HG03108 (cell line): ENCODE data around the gene ATE1.
"Not testable (repeated sequence)": the region's sequence is repeated elsewhere in the genome, so short reads cannot be mapped to it uniquely, and the experiment has no call there.

Experiments used
- ATAC-seq: cut with Tn5 transposase; IDR thresholded peaks from one replicate; pipeline ENCODE4 v1.9.1; 2021; ENCODE audit warnings: moderate library complexity; ENCODE audit not compliant: unreplicated experiment

The ATE1 gene

GRCh38 chr10:121930268-121931085, 2.6 kb upstream of the ATE1 start:
- not testable (repeated sequence) for ATAC-seq

GRCh38 chr10:121929585-121930267, 1.9 kb upstream of the ATE1 start:
- ATAC-seq: not testable (repeated sequence)

GRCh38 chr10:121928528-121928884, 675 bp upstream of the ATE1 start:
- peak; percentile 7 for ATAC-seq

- ATAC-seq: peak; percentile 30
These were observed 452 bp downstream of the ATE1 start for GRCh38 chr10:121927318-121927840.

GRCh38 chr10:121926671-121927317, 1.0 kb downstream of the ATE1 start:
- ATAC-seq: no peak

- ATAC-seq: no peak
These were observed 1.7 kb downstream of the ATE1 start for GRCh38 chr10:121926157-121926556.

- no peak for ATAC-seq
These were observed 6.4 kb downstream of the ATE1 start for GRCh38 chr10:121921238-121921931.

- ATAC-seq: peak; percentile 72
These were observed 8.2 kb downstream of the ATE1 start for GRCh38 chr10:121919666-121920065.

GRCh38 chr10:121918800-121919199, 9.0 kb downstream of the ATE1 start:
- not testable (repeated sequence) for ATAC-seq

GRCh38 chr10:121914661-121915060, 13.2 kb downstream of the ATE1 start:
- ATAC-seq: no peak

- no peak for ATAC-seq
These were observed 16.5 kb downstream of the ATE1 start for GRCh38 chr10:121911421-121911697.

GRCh38 chr10:121910673-121911420, 17.0 kb downstream of the ATE1 start:
- ATAC-seq: peak; percentile 74

- no peak for ATAC-seq
These were observed 22.9 kb downstream of the ATE1 start for GRCh38 chr10:121904888-121905287.

GRCh38 chr10:121900443-121901174, 27.2 kb downstream of the ATE1 start:
- peak; percentile 83 for ATAC-seq

- ATAC-seq: no peak
These were observed 28.1 kb downstream of the ATE1 start for GRCh38 chr10:121899727-121900126.

- no peak for ATAC-seq
These were observed 36.7 kb downstream of the ATE1 start for GRCh38 chr10:121891103-121891502.

GRCh38 chr10:121889212-121889611, 38.6 kb downstream of the ATE1 start:
- no peak for ATAC-seq

- ATAC-seq: peak; percentile 57
These were observed 40.7 kb downstream of the ATE1 start for GRCh38 chr10:121886997-121887622.

GRCh38 chr10:121886181-121886580, 41.6 kb downstream of the ATE1 start:
- no peak for ATAC-seq
